HEK293 (cell line): Measurements from ENCODE around the gene DCAF5.

Experiments used
- BCL11B ChIP-seq: fragments of 450-650 bp; formaldehyde crosslinking; IDR thresholded peaks from 2 replicates; pipeline ENCODE4 v1.5.1; 2016; ENCODE audit warnings: low read depth, missing biosample characterization, missing genetic modification characterization
- PRDM10 ChIP-seq: fragments of 450-650 bp; formaldehyde crosslinking; IDR thresholded peaks from 2 replicates; pipeline ENCODE4 v1.5.1; 2016; ENCODE audit warnings: missing biosample characterization, missing genetic modification characterization
- PRDM2 ChIP-seq: fragments of 450-650 bp; formaldehyde crosslinking; IDR thresholded peaks from 2 replicates; pipeline ENCODE4 v1.5.1; 2016; ENCODE audit warnings: missing biosample characterization, missing genetic modification characterization, borderline replicate concordance
- ZNF133 ChIP-seq: fragments of 450-650 bp; formaldehyde crosslinking; IDR thresholded peaks from 2 replicates; pipeline ENCODE4 v1.5.1; 2016; ENCODE audit warnings: missing biosample characterization, missing genetic modification characterization
- ZNF610 ChIP-seq: fragments of 450-650 bp; formaldehyde crosslinking; IDR thresholded peaks from 2 replicates; pipeline ENCODE4 v1.5.1; 2016; ENCODE audit warnings: missing biosample characterization, missing genetic modification characterization, borderline replicate concordance
- ZNF660 ChIP-seq: fragments of 450-650 bp; IDR thresholded peaks from 2 replicates; pipeline ENCODE4 v1.5.1; 2018; ENCODE audit warnings: missing biosample characterization, mild to moderate bottlenecking, missing genetic modification characterization
- ZNF747 ChIP-seq: fragments of 450-650 bp; formaldehyde crosslinking; IDR thresholded peaks from 2 replicates; pipeline ENCODE4 v1.5.1; 2016; ENCODE audit warnings: missing biosample characterization, missing genetic modification characterization
- ZXDB ChIP-seq: fragments of 450-650 bp; formaldehyde crosslinking; IDR thresholded peaks from 2 replicates; pipeline ENCODE4 v1.5.1; 2016; ENCODE audit warnings: missing biosample characterization, missing genetic modification characterization
- TF ChIP-seq, protein P1 (sequence below): fragments of 450-650 bp; formaldehyde crosslinking; IDR thresholded peaks from 2 replicates; pipeline ENCODE4 v1.5.1; 2016; ENCODE audit warnings: missing biosample characterization, missing genetic modification characterization, borderline replicate concordance
- TF ChIP-seq, protein P2 (sequence below): fragments of 450-650 bp; formaldehyde crosslinking; conservative IDR thresholded peaks from 2 replicates; pipeline ENCODE4 v1.5.1; 2016; ENCODE audit warnings: low read depth, missing biosample characterization, missing genetic modification characterization

Gene DCAF5

GRCh38 chr14:69037790-69038454 lies 115.0 kb downstream of the DCAF5 start (continued):
- TF ChIP-seq, protein P1, sequence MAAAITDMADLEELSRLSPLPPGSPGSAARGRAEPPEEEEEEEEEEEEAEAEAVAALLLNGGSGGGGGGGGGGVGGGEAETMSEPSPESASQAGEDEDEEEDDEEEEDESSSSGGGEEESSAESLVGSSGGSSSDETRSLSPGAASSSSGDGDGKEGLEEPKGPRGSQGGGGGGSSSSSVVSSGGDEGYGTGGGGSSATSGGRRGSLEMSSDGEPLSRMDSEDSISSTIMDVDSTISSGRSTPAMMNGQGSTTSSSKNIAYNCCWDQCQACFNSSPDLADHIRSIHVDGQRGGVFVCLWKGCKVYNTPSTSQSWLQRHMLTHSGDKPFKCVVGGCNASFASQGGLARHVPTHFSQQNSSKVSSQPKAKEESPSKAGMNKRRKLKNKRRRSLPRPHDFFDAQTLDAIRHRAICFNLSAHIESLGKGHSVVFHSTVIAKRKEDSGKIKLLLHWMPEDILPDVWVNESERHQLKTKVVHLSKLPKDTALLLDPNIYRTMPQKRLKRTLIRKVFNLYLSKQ (tag by site-specific recombination), result no peak
- TF ChIP-seq, protein P2, sequence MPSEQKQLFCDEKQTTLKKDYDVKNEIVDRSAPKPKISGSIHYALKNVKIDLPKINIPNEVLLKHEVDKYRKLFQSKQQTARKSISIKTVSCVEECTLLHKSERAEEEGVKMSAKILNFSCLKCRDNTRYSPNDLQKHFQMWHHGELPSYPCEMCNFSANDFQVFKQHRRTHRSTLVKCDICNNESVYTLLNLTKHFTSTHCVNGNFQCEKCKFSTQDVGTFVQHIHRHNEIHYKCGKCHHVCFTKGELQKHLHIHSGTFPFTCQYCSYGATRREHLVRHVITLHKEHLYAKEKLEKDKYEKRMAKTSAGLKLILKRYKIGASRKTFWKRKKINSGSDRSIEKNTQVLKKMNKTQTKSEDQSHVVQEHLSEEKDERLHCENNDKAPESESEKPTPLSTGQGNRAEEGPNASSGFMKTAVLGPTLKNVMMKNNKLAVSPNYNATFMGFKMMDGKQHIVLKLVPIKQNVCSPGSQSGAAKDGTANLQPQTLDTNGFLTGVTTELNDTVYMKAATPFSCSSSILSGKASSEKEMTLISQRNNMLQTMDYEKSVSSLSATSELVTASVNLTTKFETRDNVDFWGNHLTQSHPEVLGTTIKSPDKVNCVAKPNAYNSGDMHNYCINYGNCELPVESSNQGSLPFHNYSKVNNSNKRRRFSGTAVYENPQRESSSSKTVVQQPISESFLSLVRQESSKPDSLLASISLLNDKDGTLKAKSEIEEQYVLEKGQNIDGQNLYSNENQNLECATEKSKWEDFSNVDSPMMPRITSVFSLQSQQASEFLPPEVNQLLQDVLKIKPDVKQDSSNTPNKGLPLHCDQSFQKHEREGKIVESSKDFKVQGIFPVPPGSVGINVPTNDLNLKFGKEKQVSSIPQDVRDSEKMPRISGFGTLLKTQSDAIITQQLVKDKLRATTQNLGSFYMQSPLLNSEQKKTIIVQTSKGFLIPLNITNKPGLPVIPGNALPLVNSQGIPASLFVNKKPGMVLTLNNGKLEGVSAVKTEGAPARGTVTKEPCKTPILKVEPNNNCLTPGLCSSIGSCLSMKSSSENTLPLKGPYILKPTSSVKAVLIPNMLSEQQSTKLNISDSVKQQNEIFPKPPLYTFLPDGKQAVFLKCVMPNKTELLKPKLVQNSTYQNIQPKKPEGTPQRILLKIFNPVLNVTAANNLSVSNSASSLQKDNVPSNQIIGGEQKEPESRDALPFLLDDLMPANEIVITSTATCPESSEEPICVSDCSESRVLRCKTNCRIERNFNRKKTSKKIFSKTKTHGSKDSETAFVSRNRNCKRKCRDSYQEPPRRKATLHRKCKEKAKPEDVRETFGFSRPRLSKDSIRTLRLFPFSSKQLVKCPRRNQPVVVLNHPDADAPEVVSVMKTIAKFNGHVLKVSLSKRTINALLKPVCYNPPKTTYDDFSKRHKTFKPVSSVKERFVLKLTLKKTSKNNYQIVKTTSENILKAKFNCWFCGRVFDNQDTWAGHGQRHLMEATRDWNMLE (tag by site-specific recombination), result no peak
- no peak for TF ChIP-seq ZNF133 (tag by site-specific recombination)
- TF ChIP-seq ZNF610, result no peak
- TF ChIP-seq PRDM2 (tag by site-specific recombination), result no peak
- no peak for TF ChIP-seq ZXDB (tag by site-specific recombination)
- no peak for TF ChIP-seq ZNF747 (tag by site-specific recombination)
- peak; percentile 88 for TF ChIP-seq PRDM10 (tag by site-specific recombination)
- no peak for TF ChIP-seq ZNF660 (tag by site-specific recombination)
- TF ChIP-seq BCL11B (tag by site-specific recombination), result no peak
